H1 (cell line): ENCODE measurements around the gene FBXW5. TPM values are rescaled to one million over a fixed set of nuclear protein-coding genes. Genes with fewer than 3 reads are reported as not detected.

Experiments used
- EZH2 ChIP-seq: fragments of 200-600 bp; sonication (generic); IDR thresholded peaks from 2 replicates; pipeline ENCODE4 v1.7.1; 2012; ENCODE audit warnings: low read depth, mild to moderate bottlenecking, moderate library complexity, low read length, inconsistent platforms; ENCODE audit not compliant: severe bottlenecking
- FOSL1 ChIP-seq: IDR thresholded peaks from 2 replicates; pipeline ENCODE4 v1.6.1; 2011; ENCODE audit warnings: mild to moderate bottlenecking, low read depth, low read length, moderate library complexity; ENCODE audit not compliant: insufficient read depth
- NRF1 ChIP-seq: IDR thresholded peaks from 2 replicates; pipeline ENCODE4 v1.6.1; 2011; ENCODE audit warnings: mild to moderate bottlenecking, low read depth, low read length, improper control_type of control experiment
- SIRT6 ChIP-seq: IDR thresholded peaks from one replicate; pipeline ENCODE4 v1.7.1; 2012; ENCODE audit warnings: low read length, inconsistent platforms
- SUZ12 ChIP-seq: fragments of 200-600 bp; sonication (generic); IDR thresholded peaks from 2 replicates; pipeline ENCODE4 v1.6.1; 2012; ENCODE audit warnings: mild to moderate bottlenecking, inconsistent platforms, low read length, moderate library complexity, mixed read lengths
- TAF1 ChIP-seq: IDR thresholded peaks from 2 replicates; pipeline ENCODE4 v1.6.1; 2011; ENCODE audit warnings: mild to moderate bottlenecking, low read depth, low read length
- TCF12 ChIP-seq: IDR thresholded peaks from 2 replicates; pipeline ENCODE4 v1.6.1; 2011; ENCODE audit warnings: low read depth, mild to moderate bottlenecking, low read length
- polyA plus RNA-seq, 7 experiments: library from polyadenylated mRNA; depleted of rRNA in 3 of 7; stranded (reverse) in 5 of 7; unstranded in 2 of 7; fragments of >200 nt in 5 of 7; fragments of 200-250 nt in 2 of 7; gene quantifications; 1 replicate in 5 of 7; 2 replicates in 1 of 7; 4 replicates in 1 of 7; pipeline versions ENCODE4 v1.2.1 to v1.2.3, GENCODE V29; 2011 to 2013; ENCODE audit warnings: missing spikeins in 2 of 7, mixed read lengths in 2 of 7
- total RNA-seq: library from RNA; stranded (reverse); fragmentation: NEBNext Ultra II Directional; extraction: Animal tissue kit (Norgen Biotek cat#: 25700); gene quantifications from 2 replicates; pipeline ENCODE4 v1.2.1, GENCODE V29; 2021

The FBXW5 gene
- total and polyA plus RNA-seq, 2 of the 8 experiments (the other 6 are each of a cell fraction or from before 2014, with no cell fraction given) = 49.0 to 71.0 TPM

GRCh38 chr9:136988872-136989271 lies 44.3 kb upstream of the FBXW5 start (continued):
- TF ChIP-seq EZH2 (no peak), NRF1 (no peak), TAF1 (no peak), SIRT6 (no peak), SUZ12 (no peak), FOSL1 (no peak), TCF12 (no peak)
